Right lobe of liver (tissue), 6 donors: Measurements from ENCODE around the gene ESPL1. TPM values are rescaled to one million over a fixed set of nuclear protein-coding genes. Genes with fewer than 3 reads are reported as not detected.

Experiments
- ATAC-seq, 4 donors: fragments of 200-7000 bp; cut with Tn5 transposase; one replicate each; pipeline ENCODE4 v1.9.1; 2020; ENCODE audit warnings: mild to moderate bottlenecking in 4 of 4, moderate library complexity in 4 of 4
- DNase-seq, 3 donors: peaks; one replicate each; pipeline ENCODE4 v3.0.0-alpha.2; 2020
- H3K27ac ChIP-seq, 3 donors: fragments of 200-600 bp; one replicate each; pipeline ENCODE4 v1.8.0; 2022
- H3K27me3 ChIP-seq, 2 donors: fragments of 200-600 bp; one replicate each; pipeline ENCODE4 v1.8.0; 2022
- H3K36me3 ChIP-seq, 4 donors: fragments of 200-600 bp; sonication (generic) in 1 of 4; one replicate each; pipeline versions ENCODE4 v1.5.1 to v1.8.0; 2017 to 2022; ENCODE audit warnings: control low read depth in 1 of 4
- H3K4me1 ChIP-seq, 4 donors: fragments of 200-600 bp; sonication (generic) in 1 of 4; one replicate each; pipeline versions ENCODE4 v1.5.1 to v1.8.0; 2017 to 2022; ENCODE audit warnings: control low read depth in 1 of 4
- H3K4me3 ChIP-seq, 3 donors: fragments of 200-600 bp; one replicate each; pipeline ENCODE4 v1.8.0; 2022
- H3K9me3 ChIP-seq, 4 donors: fragments of 200-600 bp; sonication (generic) in 1 of 4; one replicate each; pipeline versions ENCODE4 v1.5.1 to v1.8.0; 2017 to 2022; ENCODE audit warnings: control low read depth in 1 of 4
- POLR2A ChIP-seq: fragments of 450-650 bp; IDR thresholded peaks from one replicate; pipeline ENCODE4 v1.6.1; 2017; ENCODE audit warnings: antibody characterized with exemption, mild to moderate bottlenecking
- WGBS: methylation state at CpG from one replicate; pipeline ENCODE4 v1.1.6; 2018; ENCODE audit warnings: low coverage, low lambda C conversion rate; ENCODE audit not compliant: insufficient coverage; ENCODE audit errors: missing lambda C conversion rate; 5-methylcytosine and 5-hydroxymethylcytosine counted together
- intact Hi-C, 2 donors: fragments of 100-400 bp; cut with DNase I; formaldehyde crosslinking; loops; one replicate each; pipeline versions ENCODE4 v1.11.2 to v1.14.1; 2022
- total RNA-seq, 6 experiments: library from RNA; depleted of rRNA in 2 of 6; stranded (reverse); fragments of >200 nt in 2 of 6; fragmentation: NEBNext Ultra II Directional in 3 of 6; extraction: Animal tissue kit (Norgen Biotek cat#: 25700) in 3 of 6; gene quantifications; one replicate each; pipeline versions ENCODE4 v1.1.0 to v1.2.4, GENCODE V29; 2016 to 2023
- TF ChIP-seq, protein P1 (sequence below), 4 donors: fragments of 200-600 bp in 3 of 4; fragments of 450-650 bp in 1 of 4; IDR thresholded peaks; one replicate each; pipeline versions ENCODE4 v1.5.1 to v1.8.0; 2016 to 2022; ENCODE audit warnings: antibody characterized with exemption in 4 of 4, mild to moderate bottlenecking in 2 of 4
- donor health status: DM: no; HTN: yes; CAD: no.
- donor health status: DM: no; HTN: no; CAD: no.
- donor health status: DM: no; HTN: no; CAD: no.
- donor health status: DM: no; HTN: yes; CAD: no.
- donor health status: DM: no; HTN: yes; CAD: no.

Gene ESPL1
- total RNA-seq, 6 experiments from 2014 or later: 0.04 to 15.0 (median 4.5) TPM

DNA sequence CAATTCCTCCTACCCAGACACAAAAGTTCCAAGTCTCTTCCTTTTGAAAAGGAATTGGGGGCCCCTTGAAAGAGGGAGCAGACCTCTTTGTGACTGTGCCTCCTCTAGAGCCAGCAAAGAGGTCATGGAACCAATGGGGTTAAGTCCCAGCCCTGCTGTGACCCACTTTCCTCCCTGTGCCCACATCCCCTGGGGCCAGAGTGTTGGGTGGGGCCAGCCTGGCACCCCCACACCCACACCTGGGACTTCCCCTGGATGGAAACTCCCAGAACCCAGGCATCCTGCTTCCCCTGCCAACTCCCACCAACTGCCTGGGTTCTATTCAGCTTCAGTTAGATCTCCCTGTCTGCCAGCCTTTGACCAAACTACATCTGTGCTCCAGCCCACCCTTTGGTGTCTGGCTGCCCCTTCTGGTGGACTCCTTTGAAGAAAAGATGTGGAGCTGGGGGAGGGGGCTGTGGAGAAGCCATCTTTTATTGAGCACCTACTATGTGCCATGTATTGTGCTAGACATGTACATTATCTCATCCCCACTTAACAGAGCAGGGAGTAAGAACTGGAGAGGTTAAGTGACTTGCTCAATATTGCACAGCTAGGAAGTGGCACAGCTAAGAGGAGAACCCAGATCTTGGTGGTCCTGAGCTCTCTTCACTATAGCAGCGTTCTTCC lies 31.5 kb upstream of the ESPL1 start:
- peaks cover 0 to 4% (median 0%) of the 10 kb centered on the region in 4 donors for H3K4me1 ChIP-seq
- WGBS: 67% methylated on average over 1 of the region's 1 CpG
- no peaks in the 10 kb centered on the region for H3K27me3 ChIP-seq
- ATAC-seq (no peak), DNase-seq (peak in 1 of 3 donors; percentile 37)
- no peaks in the 10 kb centered on the region for H3K9me3 ChIP-seq
- no peak overlapping the region for H3K27ac ChIP-seq
- no peak overlapping the region for H3K4me3 ChIP-seq
- TF ChIP-seq, protein P1, sequence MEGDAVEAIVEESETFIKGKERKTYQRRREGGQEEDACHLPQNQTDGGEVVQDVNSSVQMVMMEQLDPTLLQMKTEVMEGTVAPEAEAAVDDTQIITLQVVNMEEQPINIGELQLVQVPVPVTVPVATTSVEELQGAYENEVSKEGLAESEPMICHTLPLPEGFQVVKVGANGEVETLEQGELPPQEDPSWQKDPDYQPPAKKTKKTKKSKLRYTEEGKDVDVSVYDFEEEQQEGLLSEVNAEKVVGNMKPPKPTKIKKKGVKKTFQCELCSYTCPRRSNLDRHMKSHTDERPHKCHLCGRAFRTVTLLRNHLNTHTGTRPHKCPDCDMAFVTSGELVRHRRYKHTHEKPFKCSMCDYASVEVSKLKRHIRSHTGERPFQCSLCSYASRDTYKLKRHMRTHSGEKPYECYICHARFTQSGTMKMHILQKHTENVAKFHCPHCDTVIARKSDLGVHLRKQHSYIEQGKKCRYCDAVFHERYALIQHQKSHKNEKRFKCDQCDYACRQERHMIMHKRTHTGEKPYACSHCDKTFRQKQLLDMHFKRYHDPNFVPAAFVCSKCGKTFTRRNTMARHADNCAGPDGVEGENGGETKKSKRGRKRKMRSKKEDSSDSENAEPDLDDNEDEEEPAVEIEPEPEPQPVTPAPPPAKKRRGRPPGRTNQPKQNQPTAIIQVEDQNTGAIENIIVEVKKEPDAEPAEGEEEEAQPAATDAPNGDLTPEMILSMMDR (IDR thresholded peaks at IDR 0.05): no peak
- TF ChIP-seq POLR2A: no peak
- H3K36me3 ChIP-seq: no peaks in the 10 kb centered on the region
- intact Hi-C loops: no loop called here

GRCh38 chr12:53239643-53240258 lies 28.3 kb upstream of the ESPL1 start:
- WGBS: 80% methylated on average over 1 of the region's 10 CpGs
- no peaks in the 10 kb centered on the region for H3K9me3 ChIP-seq

DNA sequence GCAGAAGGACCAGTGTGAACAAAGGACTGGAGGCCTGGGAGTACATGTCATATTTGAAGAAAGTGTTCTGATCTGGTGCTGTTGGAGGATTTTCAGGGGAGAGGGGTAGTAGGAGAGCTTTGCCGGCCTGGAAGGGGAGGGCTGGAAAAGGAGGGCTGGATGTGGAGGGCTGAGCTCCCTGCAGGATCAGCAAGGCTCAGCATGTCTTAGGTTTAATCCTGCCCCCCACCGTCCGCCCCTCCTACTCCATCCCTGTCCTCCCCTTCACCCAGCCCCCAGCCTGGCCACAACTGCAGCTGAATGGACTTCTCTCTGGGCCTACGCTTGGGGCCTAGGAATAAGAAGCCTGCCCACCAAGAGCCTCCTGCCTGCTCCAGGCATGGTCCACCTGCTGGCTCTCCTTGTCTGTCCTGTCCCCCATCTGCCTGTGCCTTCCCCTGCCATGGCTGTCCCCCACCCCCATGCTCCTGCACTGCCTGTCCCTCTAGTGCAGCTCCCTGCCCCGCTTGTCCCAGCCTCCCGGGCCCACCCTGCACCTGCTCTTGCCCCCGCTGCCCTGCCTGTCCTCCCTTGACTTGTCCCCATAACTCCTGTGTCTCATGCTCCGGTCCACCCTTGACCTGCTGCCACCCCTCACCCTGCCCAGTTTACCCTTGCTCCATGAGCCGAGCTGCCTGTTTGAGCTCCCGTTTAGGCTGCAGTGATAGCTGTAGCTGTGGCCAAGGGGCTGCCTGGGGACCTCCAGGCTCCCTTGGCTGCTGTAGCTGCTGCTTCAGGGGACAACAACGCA lies 26.3 kb upstream of the ESPL1 start:
- intact Hi-C loops: no loop called here
- 60% methylated on average over 5 of the region's 11 CpGs for WGBS
- H3K27ac ChIP-seq: no peak overlapping the region
- peak in 1 of 4 donors; percentile 33 for ATAC-seq
- no peaks in the 10 kb centered on the region for H3K27me3 ChIP-seq
- DNase-seq: no peak
- no peaks in the 10 kb centered on the region for H3K36me3 ChIP-seq
- H3K4me3 ChIP-seq: no peak overlapping the region
- H3K9me3 ChIP-seq: no peaks in the 10 kb centered on the region
- H3K4me1 ChIP-seq: no peaks in the 10 kb centered on the region
- no peak for TF ChIP-seq POLR2A
- TF ChIP-seq, protein P1 (IDR thresholded peaks at IDR 0.05): no peak

More at GRCh38 chr12:53239643-53240258, 28.3 kb upstream of the ESPL1 start:
- H3K27me3 ChIP-seq: no peaks in the 10 kb centered on the region
- intact Hi-C loops: no loop called here
- ATAC-seq (no peak), DNase-seq (no peak)
- no peaks in the 10 kb centered on the region for H3K36me3 ChIP-seq
- no peaks in the 10 kb centered on the region for H3K4me1 ChIP-seq
- no peak for TF ChIP-seq POLR2A
- TF ChIP-seq, protein P1 (IDR thresholded peaks at IDR 0.05): no peak
- no peak overlapping the region for H3K4me3 ChIP-seq
- H3K27ac ChIP-seq: no peak overlapping the region

GRCh38 chr12:53244337-53244736 lies 23.8 kb upstream of the ESPL1 start:
- no peak for TF ChIP-seq POLR2A
- TF ChIP-seq, protein P1 (IDR thresholded peaks at IDR 0.05): no peak
- no peaks in the 10 kb centered on the region for H3K27me3 ChIP-seq
- no peak overlapping the region for H3K4me3 ChIP-seq
- WGBS: 67% methylated on average over 1 of the region's 1 CpG
- intact Hi-C loops: no loop called here
- H3K4me1 ChIP-seq: no peaks in the 10 kb centered on the region
- H3K9me3 ChIP-seq: no peaks in the 10 kb centered on the region
- no peak for ATAC-seq
- no peak for DNase-seq
- no peak overlapping the region for H3K27ac ChIP-seq
- H3K36me3 ChIP-seq: no peaks in the 10 kb centered on the region
